Calu3 (cell line): Measurements from ENCODE around the gene PPM1H. TPM values are rescaled to one million over a fixed set of nuclear protein-coding genes. Genes with fewer than 3 reads are reported as not detected.

ENCODE experiments used
- BruUV-seq: library from RNA; stranded (reverse); fragments of 400-500 nt; replicated peaks from 2 replicates; lab custom pipeline; 2021; lab: Mats Ljungman, UMichigan
- CTCF ChIA-PET: fragments of 300-600 bp; sonication (Branson Sonifier 250); formaldehyde crosslinking; loops from one replicate; lab custom pipeline; 2022; ENCODE audit warnings: antibody characterized with exemption; lab: Charles Lee
- DNase-seq: peaks from one replicate; pipeline ENCODE4 v3.0.0; 2022
- H3K27ac Mint-ChIP-seq: one replicate; pipeline ENCODE4 v1.8.0; 2022; ENCODE audit warnings: mixed read lengths; ENCODE audit not compliant: unreplicated experiment
- H3K27me3 Mint-ChIP-seq: one replicate; pipeline ENCODE4 v1.8.0; 2022; ENCODE audit warnings: mixed read lengths; ENCODE audit not compliant: unreplicated experiment
- H3K36me3 Mint-ChIP-seq: one replicate; pipeline ENCODE4 v1.8.0; 2022; ENCODE audit warnings: mild to moderate bottlenecking, moderate library complexity, mixed read lengths; ENCODE audit not compliant: insufficient read depth, unreplicated experiment
- H3K4me1 Mint-ChIP-seq: one replicate; pipeline ENCODE4 v1.8.0; 2022; ENCODE audit warnings: mild to moderate bottlenecking, low read depth, mixed read lengths; ENCODE audit not compliant: unreplicated experiment
- H3K4me3 Mint-ChIP-seq: one replicate; pipeline ENCODE4 v1.8.0; 2022; ENCODE audit warnings: mild to moderate bottlenecking, low read depth, moderate library complexity, mixed read lengths; ENCODE audit not compliant: unreplicated experiment
- H3K9me3 Mint-ChIP-seq: one replicate; pipeline ENCODE4 v1.8.0; 2022; ENCODE audit warnings: low read depth, mixed read lengths; ENCODE audit not compliant: unreplicated experiment
- CTCF ChIP-seq: fragments of 200-600 bp; IDR thresholded peaks from one replicate; pipeline ENCODE4 v1.8.0; 2022; ENCODE audit warnings: antibody characterized with exemption; ENCODE audit not compliant: unreplicated experiment
- intact Hi-C: fragments of 100-400 bp; cut with micrococcal nuclease; formaldehyde crosslinking; loops from one replicate; pipeline ENCODE4 v1.10.0; 2022; ENCODE audit not compliant: unreplicated experiment
- microRNA-seq: library from miRNA; unstranded; fragments of <30 nt; microRNA quantifications from one replicate; pipeline ENCODE4 v1.2.0, GENCODE V29; 2022
- total RNA-seq: library from RNA; stranded (reverse); gene quantifications from 2 replicates; pipeline ENCODE4 v1.2.3, GENCODE V29; 2022

Gene PPM1H
- total RNA-seq, 1 experiment from 2014 or later = 36.7 TPM

GRCh38 chr12:62599854-62600437 lies 335.0 kb downstream of the PPM1H start:
- BruUV-seq = no TSS peak
- TF ChIP-seq CTCF = peak; percentile 11
- intact Hi-C loops = no loop called here
- Mint-ChIP-seq H3K36me3 (peaks cover 40% of the 10 kb centered on the region), H3K4me1 (no peaks in the 10 kb centered on the region), H3K9me3 (no peaks in the 10 kb centered on the region), H3K4me3 (no peak overlapping the region), H3K27me3 (no peaks in the 10 kb centered on the region), H3K27ac (no peak overlapping the region)
- DNase-seq = no peak
- CTCF ChIA-PET = no interaction called here

- no peak for DNase-seq
- TF ChIP-seq CTCF = no peak
- intact Hi-C loops = no loop called here
- H3K4me1 Mint-ChIP-seq = no peaks in the 10 kb centered on the region
- no TSS peak for BruUV-seq
- no peaks in the 10 kb centered on the region for H3K27me3 Mint-ChIP-seq
- H3K27ac Mint-ChIP-seq = no peak overlapping the region
- H3K9me3 Mint-ChIP-seq = no peaks in the 10 kb centered on the region
- CTCF ChIA-PET = no interaction called here
- H3K4me3 Mint-ChIP-seq = no peak overlapping the region
- peaks cover 30% of the 10 kb centered on the region for H3K36me3 Mint-ChIP-seq
These were observed 336.1 kb downstream of the PPM1H start for GRCh38 chr12:62598846-62599245.

- no peaks in the 10 kb centered on the region for H3K27me3 Mint-ChIP-seq
- no peak overlapping the region for H3K4me3 Mint-ChIP-seq
- no peaks in the 10 kb centered on the region for H3K9me3 Mint-ChIP-seq
- TF ChIP-seq CTCF = no peak
- no TSS peak for BruUV-seq
- H3K4me1 Mint-ChIP-seq = no peaks in the 10 kb centered on the region
- peaks cover 14% of the 10 kb centered on the region for H3K36me3 Mint-ChIP-seq
- H3K27ac Mint-ChIP-seq = no peak overlapping the region
- no peak for DNase-seq
- CTCF ChIA-PET = no interaction called here
- intact Hi-C loops = no loop called here
These were observed 337.7 kb downstream of the PPM1H start for GRCh38 chr12:62597253-62597652.

Small RNA genes lying within 50 kb of the gene (microRNA-seq; reads per million reads assigned to microRNA genes)
- gene MIRLET7I = 102,383 reads per million, percentile 100 among the genes with 10 or more reads in this experiment

Other genes with a start within 250 kb of the PPM1H start
- 0.66 and 0.98 TPM in 2 replicates for gene AVPR1A, start 216.1 kb upstream of the PPM1H start, total RNA-seq